ENCODE data around the gene RNF130.

RNF130 gene

GRCh38 chr5:179953987-179954386 is 117.6 kb downstream of the RNF130 start:
- no peak for TF ChIP-seq JUND (IDR thresholded peaks at IDR 0.05; ENCODE audit: low read depth)
- in situ Hi-C loops (cut with HindIII; ENCODE audit: low pct_unique_long_range_greater_than_20kb, low sequenced_read_pairs), result no loop called here
- DNase-seq (ENCODE audit: low read depth in 1 of 2, low spot score in 1 of 2), result no peak

- DNase-seq (ENCODE audit: low read depth in 1 of 2, low spot score in 1 of 2), result no peak
- in situ Hi-C loops (cut with HindIII; ENCODE audit: low pct_unique_long_range_greater_than_20kb, low sequenced_read_pairs), result no loop called here
- TF ChIP-seq JUND (IDR thresholded peaks at IDR 0.05; ENCODE audit: low read depth), result no peak
Measured at GRCh38 chr5:179936976-179937681, 134.4 kb downstream of the RNF130 start.

- no peak for TF ChIP-seq JUND (IDR thresholded peaks at IDR 0.05; ENCODE audit: low read depth)
- in situ Hi-C loops (cut with HindIII; ENCODE audit: low pct_unique_long_range_greater_than_20kb, low sequenced_read_pairs), result no loop called here
- DNase-seq (ENCODE audit: low read depth in 1 of 2, low spot score in 1 of 2), result no peak
Measured at GRCh38 chr5:179930788-179931473, 140.6 kb downstream of the RNF130 start.

- in situ Hi-C loops (cut with HindIII; ENCODE audit: low pct_unique_long_range_greater_than_20kb, low sequenced_read_pairs), result no loop called here
- no peak for DNase-seq (ENCODE audit: low read depth in 1 of 2, low spot score in 1 of 2)
- TF ChIP-seq JUND (IDR thresholded peaks at IDR 0.05; ENCODE audit: low read depth), result no peak
Measured at GRCh38 chr5:179927824-179928223, 143.7 kb downstream of the RNF130 start.

- TF ChIP-seq JUND (IDR thresholded peaks at IDR 0.05; ENCODE audit: low read depth), result no peak
- no peak for DNase-seq (ENCODE audit: low read depth in 1 of 2, low spot score in 1 of 2)
- in situ Hi-C loops (cut with HindIII; ENCODE audit: low pct_unique_long_range_greater_than_20kb, low sequenced_read_pairs), result no loop called here
Measured at GRCh38 chr5:179926657-179927056, 144.9 kb downstream of the RNF130 start.

GRCh38 chr5:179923436-179923835 is 148.1 kb downstream of the RNF130 start:
- in situ Hi-C loops (cut with HindIII; ENCODE audit: low pct_unique_long_range_greater_than_20kb, low sequenced_read_pairs), result no loop called here
- no peak for TF ChIP-seq JUND (IDR thresholded peaks at IDR 0.05; ENCODE audit: low read depth)
- no peak for DNase-seq (ENCODE audit: low read depth in 1 of 2, low spot score in 1 of 2)

- no peak for TF ChIP-seq JUND (IDR thresholded peaks at IDR 0.05; ENCODE audit: low read depth)
- in situ Hi-C loops (cut with HindIII; ENCODE audit: low pct_unique_long_range_greater_than_20kb, low sequenced_read_pairs), result no loop called here
- DNase-seq (ENCODE audit: low read depth in 1 of 2, low spot score in 1 of 2), result no peak
Measured at GRCh38 chr5:179920175-179920574, 151.4 kb downstream of the RNF130 start.

GRCh38 chr5:179919487-179920060 is 152.0 kb downstream of the RNF130 start:
- in situ Hi-C loops (cut with HindIII; ENCODE audit: low pct_unique_long_range_greater_than_20kb, low sequenced_read_pairs), result no loop called here
- no peak for DNase-seq (ENCODE audit: low read depth in 1 of 2, low spot score in 1 of 2)
- TF ChIP-seq JUND (IDR thresholded peaks at IDR 0.05; ENCODE audit: low read depth), result no peak

- in situ Hi-C loops (cut with HindIII; ENCODE audit: low pct_unique_long_range_greater_than_20kb, low sequenced_read_pairs), result no loop called here
- no peak for TF ChIP-seq JUND (IDR thresholded peaks at IDR 0.05; ENCODE audit: low read depth)
- DNase-seq (ENCODE audit: low read depth in 1 of 2, low spot score in 1 of 2), result no peak
Measured at GRCh38 chr5:179918742-179919486, 152.6 kb downstream of the RNF130 start.

- no peak for DNase-seq (ENCODE audit: low read depth in 1 of 2, low spot score in 1 of 2)
- in situ Hi-C loops (cut with HindIII; ENCODE audit: low pct_unique_long_range_greater_than_20kb, low sequenced_read_pairs), result no loop called here
- no peak for TF ChIP-seq JUND (IDR thresholded peaks at IDR 0.05; ENCODE audit: low read depth)
Measured at GRCh38 chr5:179916523-179916922, 155.0 kb downstream of the RNF130 start.

GRCh38 chr5:179915406-179915935 is 156.1 kb downstream of the RNF130 start:
- in situ Hi-C loops (cut with HindIII; ENCODE audit: low pct_unique_long_range_greater_than_20kb, low sequenced_read_pairs), result no loop called here
- DNase-seq (ENCODE audit: low read depth in 1 of 2, low spot score in 1 of 2), result no peak
- TF ChIP-seq JUND (IDR thresholded peaks at IDR 0.05; ENCODE audit: low read depth), result no peak

GRCh38 chr5:179914032-179914755 is 157.4 kb downstream of the RNF130 start:
- TF ChIP-seq JUND (IDR thresholded peaks at IDR 0.05; ENCODE audit: low read depth), result no peak

More at GRCh38 chr5:179914032-179914755, 157.4 kb downstream of the RNF130 start:
- in situ Hi-C loops (cut with HindIII; ENCODE audit: low pct_unique_long_range_greater_than_20kb, low sequenced_read_pairs), result no loop called here
- peak in 1 of 2 experiments; percentile 78 for DNase-seq (ENCODE audit: low read depth in 1 of 2, low spot score in 1 of 2)
